K562 (cell line): ENCODE data around the gene CTSW. TPM values are rescaled to one million over a fixed set of nuclear protein-coding genes. Genes with fewer than 3 reads are reported as not detected.

ENCODE experiments used
- BRD9 ChIP-seq: fragments of 450-650 bp; IDR thresholded peaks from 2 replicates; pipeline ENCODE4 v1.6.1; 2018; ENCODE audit warnings: low read depth; ENCODE audit not compliant: partially characterized antibody
- ESRRA ChIP-seq: fragments of 450-650 bp; IDR thresholded peaks from 2 replicates; pipeline ENCODE4 v1.6.1; 2014; ENCODE audit warnings: low read depth, mild to moderate bottlenecking, moderate library complexity, borderline replicate concordance
- HDAC2 ChIP-seq: fragments of 450-650 bp; IDR thresholded peaks from 2 replicates; pipeline ENCODE4 v1.6.1; 2016; ENCODE audit warnings: mild to moderate bottlenecking
- HNRNPUL1 ChIP-seq: fragments of 200-400 bp; formaldehyde crosslinking; IDR thresholded peaks from 2 replicates; pipeline ENCODE4 v1.6.1; 2017; ENCODE audit warnings: low read length
- POLR2G ChIP-seq: fragments of 200-400 bp; formaldehyde crosslinking; IDR thresholded peaks from 2 replicates; pipeline ENCODE4 v1.6.1; 2017; ENCODE audit warnings: low read depth, mild to moderate bottlenecking, antibody characterized with exemption, low read length, moderate library complexity
- POU5F1 ChIP-seq: fragments of 150-350 bp; IDR thresholded peaks from 2 replicates; pipeline ENCODE4 v1.6.1; 2014; ENCODE audit warnings: borderline replicate concordance, low read length, low read depth, mild to moderate bottlenecking; ENCODE audit not compliant: partially characterized antibody
- RBFOX2 ChIP-seq: fragments of 200-400 bp; formaldehyde crosslinking; IDR thresholded peaks from 2 replicates; pipeline ENCODE4 v1.6.1; 2017; ENCODE audit warnings: low read depth, mild to moderate bottlenecking, low read length, moderate library complexity
- RBM22 ChIP-seq: fragments of 200-400 bp; formaldehyde crosslinking; IDR thresholded peaks from 2 replicates; pipeline ENCODE4 v1.6.1; 2018; ENCODE audit warnings: low read length, low read depth; ENCODE audit not compliant: poor library complexity, severe bottlenecking
- RNF2 ChIP-seq: sonication (generic); IDR thresholded peaks from 2 replicates; pipeline ENCODE4 v1.6.1; 2016
- ZNF253 ChIP-seq: fragments of 250-450 bp; sonication (Bioruptor Pico); conservative IDR thresholded peaks from 2 replicates; pipeline ENCODE4 v1.6.1; 2021; ENCODE audit warnings: mild to moderate bottlenecking
- ZNF282 ChIP-seq: sonication (generic); formaldehyde crosslinking; IDR thresholded peaks from 2 replicates; pipeline ENCODE4 v1.8.1; 2023; ENCODE audit warnings: missing genetic modification reagents
- ZNF699 ChIP-seq: fragments of 250-450 bp; sonication (Bioruptor Pico); IDR thresholded peaks from 2 replicates; pipeline ENCODE4 v1.8.0; 2021; ENCODE audit warnings: mild to moderate bottlenecking, moderate library complexity; ENCODE audit not compliant: insufficient replicate concordance
- ZNF77 ChIP-seq: fragments of 250-450 bp; sonication (Bioruptor Pico); IDR thresholded peaks from 2 replicates; pipeline ENCODE4 v1.5.0; 2020
- polyA plus RNA-seq, 8 experiments: library from polyadenylated mRNA; depleted of rRNA in 4 of 8; stranded (reverse) in 5 of 8; unstranded in 3 of 8; fragments of >200 nt; fragmentation: Nextera tagmentation in 2 of 8; fragmentation: Illumina TruSeq in 1 of 8; extraction: Ambion mirVana in 2 of 8; extraction: Trizol in 1 of 8; gene quantifications; 2 replicates each; pipeline versions ENCODE4 v1.2.1 to v1.2.3, GENCODE V29; 2011 to 2014; ENCODE audit warnings: inconsistent platforms in 1 of 8, missing spikeins in 1 of 8
- total RNA-seq, 7 experiments: library from RNA; depleted of rRNA in 6 of 7; stranded (reverse); fragments of >200 nt in 6 of 7; fragmentation: Illumina TruSeq in 2 of 7; extraction: Trizol in 2 of 7; gene quantifications; 2 replicates each; pipeline versions ENCODE4 v1.2.1 to v1.2.3, GENCODE V29; 2011 to 2021; ENCODE audit warnings: low replicate concordance in 1 of 7
- TF ChIP-seq, protein P1 (sequence below): IDR thresholded peaks from 2 replicates; pipeline ENCODE4 v1.6.1; 2016; ENCODE audit warnings: missing genetic modification characterization, missing compliant biosample characterization
- TF ChIP-seq, protein P2 (sequence below), 2 experiments: IDR thresholded peaks in 1 of 2; conservative IDR thresholded peaks in 1 of 2; 2 replicates each; pipeline ENCODE4 v1.6.1; 2016; ENCODE audit warnings: low read depth in 2 of 2, mild to moderate bottlenecking in 1 of 2, missing compliant biosample characterization in 1 of 2, missing genetic modification characterization in 1 of 2, moderate library complexity in 1 of 2
- TF ChIP-seq, protein P3 (sequence below): sonication (generic); formaldehyde crosslinking; IDR thresholded peaks from 2 replicates; pipeline ENCODE4 v1.8.0; 2022; ENCODE audit warnings: missing genetic modification reagents, mild to moderate bottlenecking, moderate library complexity, borderline replicate concordance

CTSW gene
- total and polyA plus RNA-seq, 9 of the 15 experiments (the other 6 are each of a cell fraction or from before 2014, with no cell fraction given) = 0.04 TPM; not detected in 8

DNA sequence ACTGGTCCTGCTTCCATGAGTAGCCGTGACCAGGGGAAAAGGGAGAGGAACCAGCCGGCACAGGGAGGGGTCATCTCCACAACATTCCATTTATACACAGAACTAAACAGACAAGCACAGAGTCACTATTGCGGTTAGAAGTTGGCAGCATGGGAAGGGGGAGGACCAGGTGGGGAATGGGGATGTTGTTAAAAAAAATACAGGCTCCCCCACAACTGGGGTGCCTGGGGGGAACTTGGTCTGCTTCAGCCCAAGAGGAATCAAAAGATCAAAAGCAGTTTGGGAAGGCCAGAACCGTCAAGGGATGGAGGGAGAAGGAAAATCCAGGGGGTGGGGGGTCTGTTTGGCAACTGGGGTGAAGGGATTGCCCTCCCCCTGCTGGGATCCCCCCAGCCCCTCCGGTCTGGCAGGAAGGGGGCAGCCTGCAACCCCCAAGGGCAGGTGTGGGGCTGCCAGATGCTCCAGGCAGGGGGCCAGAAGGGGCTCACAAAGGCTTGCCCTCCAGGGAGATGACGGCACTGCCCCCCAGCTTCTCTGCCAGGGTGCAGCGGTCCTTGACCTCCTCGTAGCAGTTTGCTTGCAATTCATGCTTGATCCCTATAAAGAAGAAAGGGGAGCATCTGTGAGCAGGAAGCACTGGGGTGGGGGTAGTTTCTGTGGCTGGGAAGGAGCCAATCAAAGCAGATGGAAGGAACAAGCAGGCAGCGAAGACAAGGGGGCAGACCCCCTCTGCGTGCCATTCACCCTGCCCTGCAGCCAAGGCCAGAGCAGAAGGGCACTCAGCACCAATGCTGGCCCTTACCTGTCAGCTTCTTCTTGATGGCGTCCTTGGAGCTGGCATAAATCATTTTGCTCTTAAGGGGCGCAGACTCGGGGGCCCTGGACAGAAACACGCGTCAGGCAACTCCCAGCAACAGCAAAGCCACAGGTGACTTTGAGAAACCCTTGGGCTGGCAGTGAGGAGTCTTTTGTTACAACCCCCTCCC, 24.5 kb upstream of the CTSW start (continued):
- TF ChIP-seq, protein P1, sequence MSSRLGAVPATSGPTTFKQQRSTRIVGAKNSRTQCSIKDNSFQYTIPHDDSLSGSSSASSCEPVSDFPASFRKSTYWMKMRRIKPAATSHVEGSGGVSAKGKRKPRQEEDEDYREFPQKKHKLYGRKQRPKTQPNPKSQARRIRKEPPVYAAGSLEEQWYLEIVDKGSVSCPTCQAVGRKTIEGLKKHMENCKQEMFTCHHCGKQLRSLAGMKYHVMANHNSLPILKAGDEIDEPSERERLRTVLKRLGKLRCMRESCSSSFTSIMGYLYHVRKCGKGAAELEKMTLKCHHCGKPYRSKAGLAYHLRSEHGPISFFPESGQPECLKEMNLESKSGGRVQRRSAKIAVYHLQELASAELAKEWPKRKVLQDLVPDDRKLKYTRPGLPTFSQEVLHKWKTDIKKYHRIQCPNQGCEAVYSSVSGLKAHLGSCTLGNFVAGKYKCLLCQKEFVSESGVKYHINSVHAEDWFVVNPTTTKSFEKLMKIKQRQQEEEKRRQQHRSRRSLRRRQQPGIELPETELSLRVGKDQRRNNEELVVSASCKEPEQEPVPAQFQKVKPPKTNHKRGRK (tag) = no peak
- no peak for TF ChIP-seq POU5F1
- no peak for TF ChIP-seq ZNF253 (CRISPR knock-in tag)
- TF ChIP-seq, protein P2, sequence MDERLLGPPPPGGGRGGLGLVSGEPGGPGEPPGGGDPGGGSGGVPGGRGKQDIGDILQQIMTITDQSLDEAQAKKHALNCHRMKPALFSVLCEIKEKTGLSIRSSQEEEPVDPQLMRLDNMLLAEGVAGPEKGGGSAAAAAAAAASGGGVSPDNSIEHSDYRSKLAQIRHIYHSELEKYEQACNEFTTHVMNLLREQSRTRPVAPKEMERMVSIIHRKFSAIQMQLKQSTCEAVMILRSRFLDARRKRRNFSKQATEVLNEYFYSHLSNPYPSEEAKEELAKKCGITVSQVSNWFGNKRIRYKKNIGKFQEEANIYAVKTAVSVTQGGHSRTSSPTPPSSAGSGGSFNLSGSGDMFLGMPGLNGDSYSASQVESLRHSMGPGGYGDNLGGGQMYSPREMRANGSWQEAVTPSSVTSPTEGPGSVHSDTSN (CRISPR knock-in tag; IDR thresholded peaks at IDR 0.05; ENCODE audit: low read depth) = no peak
- TF ChIP-seq, protein P2 (tag; conservative IDR thresholded peaks at IDR 0.05; ENCODE audit: low read depth) = no peak
- no peak for TF ChIP-seq ZNF77 (CRISPR knock-in tag)
- TF ChIP-seq HDAC2 = no peak
- TF ChIP-seq RNF2 = no peak
- TF ChIP-seq BRD9 = no peak
- TF ChIP-seq ZNF282 (CRISPR knock-in tag) = no peak
- no peak for TF ChIP-seq ESRRA
- TF ChIP-seq HNRNPUL1 = no peak
- TF ChIP-seq RBFOX2 = peak; percentile 67
- TF ChIP-seq, protein P3, sequence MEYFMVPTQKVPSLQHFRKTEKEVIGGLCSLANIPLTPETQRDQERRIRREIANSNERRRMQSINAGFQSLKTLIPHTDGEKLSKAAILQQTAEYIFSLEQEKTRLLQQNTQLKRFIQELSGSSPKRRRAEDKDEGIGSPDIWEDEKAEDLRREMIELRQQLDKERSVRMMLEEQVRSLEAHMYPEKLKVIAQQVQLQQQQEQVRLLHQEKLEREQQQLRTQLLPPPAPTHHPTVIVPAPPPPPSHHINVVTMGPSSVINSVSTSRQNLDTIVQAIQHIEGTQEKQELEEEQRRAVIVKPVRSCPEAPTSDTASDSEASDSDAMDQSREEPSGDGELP (CRISPR knock-in tag) = no peak
- no peak for TF ChIP-seq ZNF699
- peak; percentile 43 for TF ChIP-seq POLR2G
- peak; percentile 31 for TF ChIP-seq RBM22
